Testis (tissue), 2 donors: ENCODE measurements around the gene TLX2.

Experiments used
- POLR2A ChIP-seq: fragments of 450-650 bp; IDR thresholded peaks from one replicate; pipeline ENCODE4 v1.6.1; 2017; ENCODE audit warnings: antibody characterized with exemption, mild to moderate bottlenecking, moderate library complexity
- TF ChIP-seq, protein P1 (sequence below), 3 experiments: fragments of 450-650 bp in 2 of 3; fragments of 200-600 bp in 1 of 3; sonication (generic) in 1 of 3; IDR thresholded peaks; one replicate each; pipeline ENCODE4 v1.5.1; 2016 to 2019; ENCODE audit warnings: antibody characterized with exemption in 3 of 3, mild to moderate bottlenecking in 2 of 3, moderate library complexity in 1 of 3

DNA sequence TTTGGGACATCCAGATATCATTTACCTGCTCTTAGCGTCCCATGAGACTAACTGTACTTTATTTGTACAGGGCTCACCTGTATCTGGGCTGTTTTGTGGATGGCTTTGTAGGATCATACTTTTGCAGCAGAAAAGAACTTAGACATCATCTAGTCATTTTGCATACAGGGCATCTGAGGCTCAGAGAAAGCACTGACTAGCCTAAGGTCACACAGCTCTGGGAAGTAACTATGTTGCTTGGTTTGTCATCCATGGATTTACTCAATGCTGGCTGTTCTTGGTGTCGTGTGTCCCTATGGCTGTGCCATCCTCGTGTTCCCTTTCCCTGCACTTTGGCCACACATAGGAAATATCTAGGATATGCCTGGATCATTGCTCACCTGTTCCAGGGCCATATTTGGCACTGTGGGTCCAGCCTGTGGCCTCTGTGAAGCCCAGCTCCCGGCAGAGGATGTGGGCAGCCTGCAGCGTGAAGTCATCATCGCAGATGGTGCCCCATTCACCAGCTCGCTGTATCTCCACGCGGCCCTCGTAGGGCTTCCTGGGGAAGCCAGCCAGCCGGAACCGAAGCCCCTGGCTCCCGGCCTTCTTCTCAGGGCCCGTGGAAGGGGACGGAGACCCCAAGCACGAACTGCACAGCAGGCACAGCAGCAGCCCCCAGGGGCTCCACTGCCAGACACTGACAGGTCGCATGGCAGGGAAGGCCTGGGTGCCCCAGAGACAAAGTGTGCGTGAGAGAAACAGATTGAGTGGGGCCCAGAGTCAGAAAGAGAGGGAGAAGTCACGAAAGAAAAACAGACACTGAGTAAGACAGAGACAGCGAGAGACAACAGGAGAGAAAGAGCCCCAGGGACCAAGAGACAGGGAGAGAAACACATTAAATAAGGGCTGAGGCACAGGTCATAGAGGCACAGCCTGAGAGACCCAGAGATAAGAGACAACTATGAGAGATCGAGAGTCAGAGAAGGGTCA is 38.0 kb downstream of the TLX2 start:
- TF ChIP-seq, protein P1, sequence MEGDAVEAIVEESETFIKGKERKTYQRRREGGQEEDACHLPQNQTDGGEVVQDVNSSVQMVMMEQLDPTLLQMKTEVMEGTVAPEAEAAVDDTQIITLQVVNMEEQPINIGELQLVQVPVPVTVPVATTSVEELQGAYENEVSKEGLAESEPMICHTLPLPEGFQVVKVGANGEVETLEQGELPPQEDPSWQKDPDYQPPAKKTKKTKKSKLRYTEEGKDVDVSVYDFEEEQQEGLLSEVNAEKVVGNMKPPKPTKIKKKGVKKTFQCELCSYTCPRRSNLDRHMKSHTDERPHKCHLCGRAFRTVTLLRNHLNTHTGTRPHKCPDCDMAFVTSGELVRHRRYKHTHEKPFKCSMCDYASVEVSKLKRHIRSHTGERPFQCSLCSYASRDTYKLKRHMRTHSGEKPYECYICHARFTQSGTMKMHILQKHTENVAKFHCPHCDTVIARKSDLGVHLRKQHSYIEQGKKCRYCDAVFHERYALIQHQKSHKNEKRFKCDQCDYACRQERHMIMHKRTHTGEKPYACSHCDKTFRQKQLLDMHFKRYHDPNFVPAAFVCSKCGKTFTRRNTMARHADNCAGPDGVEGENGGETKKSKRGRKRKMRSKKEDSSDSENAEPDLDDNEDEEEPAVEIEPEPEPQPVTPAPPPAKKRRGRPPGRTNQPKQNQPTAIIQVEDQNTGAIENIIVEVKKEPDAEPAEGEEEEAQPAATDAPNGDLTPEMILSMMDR (IDR thresholded peaks at IDR 0.05): no peak
- TF ChIP-seq POLR2A: no peak
